ENCODE data around the gene MOGAT2. TPM values are rescaled to one million over a fixed set of nuclear protein-coding genes. Genes with fewer than 3 reads are reported as not detected.
"Not testable (repeated sequence)": the region's sequence is repeated elsewhere in the genome, so short reads cannot be mapped to it uniquely, and the experiment has no call there.

The MOGAT2 gene
- total and polyA plus RNA-seq, 2 donors (not counting 1 experiment from before 2014, with no cell fraction given), result not detected

DNA sequence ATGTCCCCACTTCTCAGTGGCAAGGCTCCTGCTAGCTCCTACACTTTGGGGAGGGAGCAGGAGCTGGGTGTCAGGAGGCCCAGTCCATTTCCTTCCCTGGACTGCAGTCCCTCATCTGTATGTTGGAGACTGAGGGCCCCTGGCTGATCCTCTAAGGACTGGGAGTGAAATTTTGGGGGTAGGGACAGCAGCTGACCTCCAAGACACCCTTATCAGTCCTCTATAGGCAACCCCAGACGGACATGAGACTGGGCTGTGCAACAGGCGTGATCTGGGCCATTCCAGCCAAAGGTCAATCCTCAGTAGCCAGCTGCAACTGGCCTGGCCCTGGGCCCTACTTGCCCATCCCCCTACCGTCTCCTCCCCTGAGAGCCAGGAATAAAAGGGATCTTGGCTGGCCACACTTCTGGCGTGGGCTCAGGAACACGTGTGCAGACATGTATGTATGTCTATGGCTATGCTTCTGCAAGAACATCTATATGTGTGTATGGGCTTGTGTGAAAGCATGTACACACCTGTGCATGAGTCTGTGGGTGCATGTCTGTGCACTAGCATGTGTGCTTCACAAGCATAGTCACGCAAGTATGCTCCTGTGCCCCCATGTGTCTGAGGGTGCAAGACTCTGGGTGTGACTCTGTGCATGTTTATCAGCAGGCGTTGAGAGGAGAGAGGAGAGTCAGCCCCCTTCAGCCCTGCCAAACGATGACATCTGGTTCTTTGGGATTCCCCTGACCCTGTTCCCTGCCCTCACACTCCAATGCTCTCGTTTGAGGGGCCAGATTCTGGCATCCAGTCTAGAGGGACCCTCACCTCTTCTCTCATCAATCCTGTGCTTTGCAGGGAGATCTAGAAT lies 26.3 kb downstream of the MOGAT2 start:
- Histone ChIP-seq H3K27me3 (ENCODE audit: control insufficient read depth, insufficient read depth, low read length) (peaks cover 25% of the 10 kb centered on the region), H3K9ac (ENCODE audit: insufficient read depth, low read length) (no peak overlapping the region), H2AFZ (ENCODE audit: low read length) (no peak overlapping the region), H4K20me1 (ENCODE audit: control insufficient read depth, extremely low read depth, insufficient read depth, low read length) (no peaks in the 10 kb centered on the region), H3K9me3 (ENCODE audit: control insufficient read depth, insufficient read depth, low read depth, low read length) (no peaks in the 10 kb centered on the region), H3K4me3 (replicated peaks in 1 of 4; ENCODE audit: control extremely low read depth in 1 of 4, insufficient read depth in 1 of 4, low read depth in 3 of 4, low read length in 4 of 4) (no peak overlapping the region), H3K4me1 (ENCODE audit: control insufficient read depth, extremely low read depth, insufficient read depth, low read length) (no peaks in the 10 kb centered on the region), H3K4me2 (ENCODE audit: extremely low read depth, insufficient read depth, low read length) (no peak overlapping the region), H3K27ac (ENCODE audit: insufficient read depth, low read length) (no peak overlapping the region), H3K79me2 (ENCODE audit: control insufficient read depth, insufficient read depth, low read length) (no peaks in the 10 kb centered on the region), H3K36me3 (ENCODE audit: control insufficient read depth, insufficient read depth, low read length) (no peaks in the 10 kb centered on the region)
- TF ChIP-seq EZH2 (IDR thresholded peaks at IDR 0.05; ENCODE audit: low read length, missing control alignments) (no peak), CTCF (conservative IDR thresholded peaks at IDR 0.05 in 1 of 2, IDR thresholded peaks at IDR 0.05 in 1 of 2; ENCODE audit: low read depth in 1 of 2, low read length in 2 of 2) (no peak)
- no peak for DNase-seq (ENCODE audit: low read depth in 2 of 2)

DNA sequence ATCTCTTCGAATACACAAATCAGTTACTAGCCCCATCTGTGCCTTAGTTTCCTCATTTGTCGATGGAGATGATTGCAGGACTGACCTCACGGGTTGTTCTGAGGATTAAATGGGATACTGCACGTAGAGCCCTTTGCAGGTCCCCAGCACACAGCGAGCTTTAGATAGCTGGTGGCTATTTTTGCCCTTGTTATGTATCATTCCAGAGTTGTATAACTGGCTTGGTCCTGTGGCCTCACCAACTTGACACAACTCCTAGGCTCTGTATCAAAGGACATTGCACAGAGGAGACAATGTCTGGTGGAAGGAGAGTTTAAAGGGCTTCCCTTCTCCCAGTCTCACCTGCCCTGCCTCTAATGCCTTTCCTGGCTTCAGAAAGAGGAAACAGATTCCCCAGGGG lies 28.2 kb downstream of the MOGAT2 start:
- no peaks in the 10 kb centered on the region for H3K79me2 ChIP-seq (ENCODE audit: control insufficient read depth, insufficient read depth, low read length)
- H3K4me2 ChIP-seq (ENCODE audit: extremely low read depth, insufficient read depth, low read length), result no peak overlapping the region
- H3K4me3 ChIP-seq (replicated peaks in 1 of 4; ENCODE audit: control extremely low read depth in 1 of 4, insufficient read depth in 1 of 4, low read depth in 3 of 4, low read length in 4 of 4), result no peak overlapping the region
- H3K36me3 ChIP-seq (ENCODE audit: control insufficient read depth, insufficient read depth, low read length), result no peaks in the 10 kb centered on the region
- no peak overlapping the region for H3K9ac ChIP-seq (ENCODE audit: insufficient read depth, low read length)
- DNase-seq (ENCODE audit: low read depth in 2 of 2), result no peak
- no peaks in the 10 kb centered on the region for H3K4me1 ChIP-seq (ENCODE audit: control insufficient read depth, extremely low read depth, insufficient read depth, low read length)
- H4K20me1 ChIP-seq (ENCODE audit: control insufficient read depth, extremely low read depth, insufficient read depth, low read length), result no peaks in the 10 kb centered on the region
- no peak overlapping the region for H2AFZ ChIP-seq (ENCODE audit: low read length)
- H3K9me3 ChIP-seq (ENCODE audit: control insufficient read depth, insufficient read depth, low read depth, low read length), result no peaks in the 10 kb centered on the region
- H3K27ac ChIP-seq (ENCODE audit: insufficient read depth, low read length), result no peak overlapping the region
- TF ChIP-seq EZH2 (IDR thresholded peaks at IDR 0.05; ENCODE audit: low read length, missing control alignments) (no peak), CTCF (conservative IDR thresholded peaks at IDR 0.05 in 1 of 2, IDR thresholded peaks at IDR 0.05 in 1 of 2; ENCODE audit: low read depth in 1 of 2, low read length in 2 of 2) (no peak)
- H3K27me3 ChIP-seq (ENCODE audit: control insufficient read depth, insufficient read depth, low read length), result peaks cover 23% of the 10 kb centered on the region

DNA sequence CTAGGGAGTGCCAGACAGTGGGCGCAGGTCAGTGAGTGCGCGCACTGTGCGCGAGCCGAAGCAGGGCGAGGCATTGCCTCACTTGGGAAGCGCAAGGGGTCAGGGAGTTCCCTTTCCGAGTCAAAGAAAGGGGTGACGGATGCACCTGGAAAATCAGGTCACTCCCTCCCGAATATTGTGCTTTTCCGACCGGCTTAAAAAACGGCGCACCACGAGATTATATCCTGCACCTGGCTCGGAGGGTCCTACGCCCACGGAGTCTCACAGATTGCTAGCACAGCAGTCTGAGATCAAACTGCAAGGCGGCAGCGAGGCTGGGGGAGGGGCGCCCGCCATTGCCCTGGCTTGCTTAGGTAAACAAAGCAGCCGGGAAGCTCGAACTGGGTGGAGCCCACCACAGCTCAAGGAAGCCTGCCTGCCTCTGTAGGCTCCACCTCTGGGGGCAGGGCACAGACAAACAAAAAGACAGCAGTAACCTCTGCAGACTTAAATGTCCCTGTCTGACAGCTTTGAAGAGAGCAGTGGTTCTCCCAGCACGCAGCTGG lies 31.2 kb downstream of the MOGAT2 start:
- not testable (repeated sequence) for H3K4me1 ChIP-seq (ENCODE audit: control insufficient read depth, extremely low read depth, insufficient read depth, low read length); H4K20me1 ChIP-seq (ENCODE audit: control insufficient read depth, extremely low read depth, insufficient read depth, low read length); H3K4me2 ChIP-seq (ENCODE audit: extremely low read depth, insufficient read depth, low read length); H2AFZ ChIP-seq (ENCODE audit: low read length); H3K79me2 ChIP-seq (ENCODE audit: control insufficient read depth, insufficient read depth, low read length); DNase-seq (ENCODE audit: low read depth in 2 of 2); H3K27ac ChIP-seq (ENCODE audit: insufficient read depth, low read length); H3K9me3 ChIP-seq (ENCODE audit: control insufficient read depth, insufficient read depth, low read depth, low read length); H3K9ac ChIP-seq (ENCODE audit: insufficient read depth, low read length); H3K4me3 ChIP-seq (replicated peaks in 1 of 4; ENCODE audit: control extremely low read depth in 1 of 4, insufficient read depth in 1 of 4, low read depth in 3 of 4, low read length in 4 of 4); H3K36me3 ChIP-seq (ENCODE audit: control insufficient read depth, insufficient read depth, low read length)
- peaks cover 11% of the 10 kb centered on the region for H3K27me3 ChIP-seq (ENCODE audit: control insufficient read depth, insufficient read depth, low read length)

- H3K4me3 ChIP-seq (replicated peaks in 1 of 4; ENCODE audit: control extremely low read depth in 1 of 4, insufficient read depth in 1 of 4, low read depth in 3 of 4, low read length in 4 of 4); H4K20me1 ChIP-seq (ENCODE audit: control insufficient read depth, extremely low read depth, insufficient read depth, low read length); H2AFZ ChIP-seq (ENCODE audit: low read length); H3K4me2 ChIP-seq (ENCODE audit: extremely low read depth, insufficient read depth, low read length); H3K9me3 ChIP-seq (ENCODE audit: control insufficient read depth, insufficient read depth, low read depth, low read length); H3K9ac ChIP-seq (ENCODE audit: insufficient read depth, low read length); DNase-seq (ENCODE audit: low read depth in 2 of 2); H3K4me1 ChIP-seq (ENCODE audit: control insufficient read depth, extremely low read depth, insufficient read depth, low read length); H3K36me3 ChIP-seq (ENCODE audit: control insufficient read depth, insufficient read depth, low read length); H3K27me3 ChIP-seq (ENCODE audit: control insufficient read depth, insufficient read depth, low read length); H3K27ac ChIP-seq (ENCODE audit: insufficient read depth, low read length); H3K79me2 ChIP-seq (ENCODE audit: control insufficient read depth, insufficient read depth, low read length): not testable (repeated sequence)
These were observed 37.3 kb downstream of the MOGAT2 start for GRCh38 chr11:75754933-75755332.

All from fibroblast of lung (primary cell).